ENCODE results near the gene STIM1.

Gene STIM1

DNA sequence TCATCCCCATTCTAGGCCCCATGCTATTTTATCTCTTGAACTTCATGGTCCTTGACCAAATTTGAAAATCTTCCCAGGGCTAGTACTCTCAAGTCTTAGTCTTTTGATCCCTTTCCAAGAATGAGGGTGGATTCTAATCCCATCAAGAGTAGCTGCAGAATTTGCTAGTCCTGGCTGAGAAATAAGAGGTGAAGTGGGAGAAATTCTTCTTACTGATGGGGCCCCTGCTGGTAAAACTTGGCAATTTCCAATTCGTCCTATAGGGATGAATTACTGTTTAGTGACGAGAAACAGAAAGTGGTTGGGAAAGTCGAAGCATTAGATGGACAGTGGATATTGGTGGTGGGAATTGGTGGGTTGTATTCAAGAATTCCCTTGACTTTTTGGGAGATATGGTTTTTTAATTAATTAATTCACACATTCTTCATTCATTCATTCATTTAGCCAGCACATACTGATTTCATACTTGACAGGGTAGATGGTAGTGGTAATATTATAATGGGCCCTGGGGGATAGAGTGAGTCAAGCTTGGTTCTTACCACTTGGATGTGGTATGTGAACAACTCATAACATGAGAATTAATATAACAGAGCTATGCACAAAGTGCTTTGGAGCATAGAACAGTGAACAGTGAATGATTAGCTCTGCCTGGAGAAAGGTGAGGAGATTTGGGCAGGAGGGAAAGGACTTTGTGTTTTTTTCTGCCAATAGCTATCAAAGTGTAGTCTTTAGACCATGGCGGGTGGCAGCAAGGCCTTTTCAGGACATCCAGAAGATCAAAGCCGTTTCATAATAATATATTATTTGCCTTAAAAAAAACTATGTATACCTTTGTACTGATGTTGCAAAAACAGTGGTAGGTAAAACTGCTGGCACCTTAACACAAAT lies 103.8 kb downstream of the STIM1 start:
- Histone ChIP-seq H4K20me1 (ENCODE audit: insufficient read depth, low read length) (no peaks in the 10 kb centered on the region), H3K27me3 (ENCODE audit: insufficient read depth, low read length, poor library complexity) (no peaks in the 10 kb centered on the region), H3K79me2 (ENCODE audit: insufficient read depth, low read length) (peaks cover 62% of the 10 kb centered on the region), H3K4me2 (ENCODE audit: insufficient read depth, low read length) (no peak overlapping the region), H3K9ac (ENCODE audit: low read depth, low read length) (no peak overlapping the region), H3K27ac (ENCODE audit: low read length) (no peak overlapping the region), H3K4me3 (ENCODE audit: low read depth in 1 of 2, low read length in 2 of 2) (no peak overlapping the region), H3K4me1 (ENCODE audit: insufficient read depth, low read length) (peaks cover 3% of the 10 kb centered on the region; the same call in 1 of the 2 replicates), H3K36me3 (ENCODE audit: insufficient read depth, low read length) (no peaks in the 10 kb centered on the region), H3K9me3 (ENCODE audit: insufficient read depth, low read length, severe bottlenecking) (no peaks in the 10 kb centered on the region), H2AFZ (ENCODE audit: low read depth, low read length) (no peak overlapping the region)
- TF ChIP-seq EZH2 (IDR thresholded peaks at IDR 0.05; ENCODE audit: borderline replicate concordance, low read depth, low read length, severe bottlenecking), result no peak
- TF ChIP-seq, protein P1, sequence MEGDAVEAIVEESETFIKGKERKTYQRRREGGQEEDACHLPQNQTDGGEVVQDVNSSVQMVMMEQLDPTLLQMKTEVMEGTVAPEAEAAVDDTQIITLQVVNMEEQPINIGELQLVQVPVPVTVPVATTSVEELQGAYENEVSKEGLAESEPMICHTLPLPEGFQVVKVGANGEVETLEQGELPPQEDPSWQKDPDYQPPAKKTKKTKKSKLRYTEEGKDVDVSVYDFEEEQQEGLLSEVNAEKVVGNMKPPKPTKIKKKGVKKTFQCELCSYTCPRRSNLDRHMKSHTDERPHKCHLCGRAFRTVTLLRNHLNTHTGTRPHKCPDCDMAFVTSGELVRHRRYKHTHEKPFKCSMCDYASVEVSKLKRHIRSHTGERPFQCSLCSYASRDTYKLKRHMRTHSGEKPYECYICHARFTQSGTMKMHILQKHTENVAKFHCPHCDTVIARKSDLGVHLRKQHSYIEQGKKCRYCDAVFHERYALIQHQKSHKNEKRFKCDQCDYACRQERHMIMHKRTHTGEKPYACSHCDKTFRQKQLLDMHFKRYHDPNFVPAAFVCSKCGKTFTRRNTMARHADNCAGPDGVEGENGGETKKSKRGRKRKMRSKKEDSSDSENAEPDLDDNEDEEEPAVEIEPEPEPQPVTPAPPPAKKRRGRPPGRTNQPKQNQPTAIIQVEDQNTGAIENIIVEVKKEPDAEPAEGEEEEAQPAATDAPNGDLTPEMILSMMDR (IDR thresholded peaks at IDR 0.05; ENCODE audit: borderline replicate concordance, extremely low read depth, low read length, poor library complexity, severe bottlenecking), result peak; percentile 37
- no peak for DNase-seq
- ATAC-seq (ENCODE audit: insufficient read depth, low read depth), result no peak

DNA sequence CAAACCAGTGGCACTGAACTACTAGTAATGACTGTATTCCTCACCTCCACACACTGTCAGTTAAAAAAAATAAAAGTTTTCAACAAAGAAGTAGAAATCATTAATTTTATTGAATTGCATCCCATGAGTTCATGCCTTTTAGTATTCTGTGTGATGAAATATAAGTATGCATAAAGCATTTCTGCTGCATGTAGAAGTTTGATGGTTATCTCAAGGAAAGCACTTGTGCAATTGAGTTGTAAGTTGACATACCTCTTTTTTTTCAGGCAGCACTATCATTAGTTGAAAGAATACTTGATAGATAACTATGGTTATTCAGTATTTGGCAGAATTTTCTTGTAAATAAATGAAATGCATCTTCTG lies 104.4 kb downstream of the STIM1 start:
- Histone ChIP-seq H3K4me2 (ENCODE audit: insufficient read depth, low read length) (no peak overlapping the region), H3K9ac (ENCODE audit: low read depth, low read length) (no peak overlapping the region), H4K20me1 (ENCODE audit: insufficient read depth, low read length) (no peaks in the 10 kb centered on the region), H3K27me3 (ENCODE audit: insufficient read depth, low read length, poor library complexity) (no peaks in the 10 kb centered on the region), H3K4me1 (ENCODE audit: insufficient read depth, low read length) (peaks cover 3% of the 10 kb centered on the region; the same call in 1 of the 2 replicates), H3K79me2 (ENCODE audit: insufficient read depth, low read length) (peaks cover 61% of the 10 kb centered on the region), H3K27ac (ENCODE audit: low read length) (no peak overlapping the region), H3K4me3 (ENCODE audit: low read depth in 1 of 2, low read length in 2 of 2) (no peak overlapping the region), H3K9me3 (ENCODE audit: insufficient read depth, low read length, severe bottlenecking) (no peaks in the 10 kb centered on the region), H3K36me3 (ENCODE audit: insufficient read depth, low read length) (no peaks in the 10 kb centered on the region), H2AFZ (ENCODE audit: low read depth, low read length) (no peak overlapping the region)
- no peak for TF ChIP-seq EZH2 (IDR thresholded peaks at IDR 0.05; ENCODE audit: borderline replicate concordance, low read depth, low read length, severe bottlenecking)
- TF ChIP-seq, protein P1 (IDR thresholded peaks at IDR 0.05; ENCODE audit: borderline replicate concordance, extremely low read depth, low read length, poor library complexity, severe bottlenecking), result no peak
- DNase-seq, result no peak
- ATAC-seq (ENCODE audit: insufficient read depth, low read depth), result no peak

DNA sequence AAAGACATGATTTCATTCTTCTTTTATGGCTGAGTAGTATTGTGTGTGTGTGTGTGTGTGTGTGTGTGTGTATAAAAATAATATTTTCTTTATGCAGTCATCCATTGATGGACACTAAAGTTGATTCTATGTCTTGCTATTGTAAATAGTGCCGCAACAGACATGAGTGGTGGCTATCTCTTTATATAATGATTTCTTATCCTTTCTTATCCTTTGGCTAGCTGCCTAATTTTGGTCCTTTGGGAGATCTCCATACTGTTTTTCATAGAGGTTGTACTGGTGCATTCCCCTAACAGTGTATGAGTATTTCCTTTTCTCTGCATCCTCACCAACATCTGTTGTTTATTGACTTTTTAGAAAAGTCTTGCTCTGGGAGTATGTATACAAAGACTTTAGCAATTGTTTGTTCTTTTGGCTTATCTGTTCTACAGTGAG lies 107.0 kb downstream of the STIM1 start:
- ATAC-seq (ENCODE audit: insufficient read depth, low read depth) (no peak), DNase-seq (no peak)
- H3K79me2 ChIP-seq (ENCODE audit: insufficient read depth, low read length), result peaks cover 62% of the 10 kb centered on the region
- no peak overlapping the region for H3K4me3 ChIP-seq (ENCODE audit: low read depth in 1 of 2, low read length in 2 of 2)
- H3K9me3 ChIP-seq (ENCODE audit: insufficient read depth, low read length, severe bottlenecking), result no peaks in the 10 kb centered on the region
- H2AFZ ChIP-seq (ENCODE audit: low read depth, low read length), result no peak overlapping the region
- H3K4me2 ChIP-seq (ENCODE audit: insufficient read depth, low read length), result no peak overlapping the region
- TF ChIP-seq EZH2 (IDR thresholded peaks at IDR 0.05; ENCODE audit: borderline replicate concordance, low read depth, low read length, severe bottlenecking), result no peak
- TF ChIP-seq, protein P1 (IDR thresholded peaks at IDR 0.05; ENCODE audit: borderline replicate concordance, extremely low read depth, low read length, poor library complexity, severe bottlenecking), result no peak
- no peaks in the 10 kb centered on the region for H4K20me1 ChIP-seq (ENCODE audit: insufficient read depth, low read length)
- peaks cover 3% of the 10 kb centered on the region for H3K36me3 ChIP-seq (ENCODE audit: insufficient read depth, low read length)
- no peak overlapping the region for H3K27ac ChIP-seq (ENCODE audit: low read length)
- no peaks in the 10 kb centered on the region for H3K27me3 ChIP-seq (ENCODE audit: insufficient read depth, low read length, poor library complexity)
- H3K9ac ChIP-seq (ENCODE audit: low read depth, low read length), result no peak overlapping the region
- H3K4me1 ChIP-seq (ENCODE audit: insufficient read depth, low read length), result no peaks in the 10 kb centered on the region

Measured in DND-41 (cell line).